ENCODE measurements around the gene FBLN1.

Gene FBLN1

GRCh38 chr22:45574069-45574703, 71.5 kb downstream of the FBLN1 start:
- H3K4me3 ChIP-seq (ENCODE audit: low read depth, low read length), result no peak overlapping the region
- no peak for TF ChIP-seq CTCF (IDR thresholded peaks at IDR 0.05; ENCODE audit: low read depth, low read length)

GRCh38 chr22:45575173-45575572, 72.5 kb downstream of the FBLN1 start:
- TF ChIP-seq CTCF (IDR thresholded peaks at IDR 0.05; ENCODE audit: low read depth, low read length), result no peak
- H3K4me3 ChIP-seq (ENCODE audit: low read depth, low read length), result no peak overlapping the region

GRCh38 chr22:45575607-45576272, 73.1 kb downstream of the FBLN1 start:
- no peak for TF ChIP-seq CTCF (IDR thresholded peaks at IDR 0.05; ENCODE audit: low read depth, low read length)
- H3K4me3 ChIP-seq (ENCODE audit: low read depth, low read length), result no peak overlapping the region

GRCh38 chr22:45576273-45576625, 73.6 kb downstream of the FBLN1 start:
- H3K4me3 ChIP-seq (ENCODE audit: low read depth, low read length), result no peak overlapping the region
- no peak for TF ChIP-seq CTCF (IDR thresholded peaks at IDR 0.05; ENCODE audit: low read depth, low read length)

- TF ChIP-seq CTCF (IDR thresholded peaks at IDR 0.05; ENCODE audit: low read depth, low read length), result no peak
- no peak overlapping the region for H3K4me3 ChIP-seq (ENCODE audit: low read depth, low read length)
Observed at GRCh38 chr22:45576730-45577464, 74.2 kb downstream of the FBLN1 start.

- no peak overlapping the region for H3K4me3 ChIP-seq (ENCODE audit: low read depth, low read length)
- TF ChIP-seq CTCF (IDR thresholded peaks at IDR 0.05; ENCODE audit: low read depth, low read length), result peak; percentile 81
Observed at GRCh38 chr22:45577746-45578523, 75.3 kb downstream of the FBLN1 start.
